CD4-positive, alpha-beta memory T cell (primary cell): ENCODE results near the gene ALDH1B1. TPM values are rescaled to one million over a fixed set of nuclear protein-coding genes. Genes with fewer than 3 reads are reported as not detected.

ENCODE experiments used
- CTCF ChIA-PET: fragments of 350-600 bp; sonication (Branson Sonifier 250); formaldehyde crosslinking; loops from one replicate; lab custom pipeline; 2021; ENCODE audit warnings: inconsistent platforms; ENCODE audit not compliant: partially characterized antibody; lab: Charles Lee
- POLR2A ChIA-PET: fragments of 350-600 bp; sonication (Branson Sonifier 250); formaldehyde crosslinking; loops from one replicate; lab custom pipeline; 2021; ENCODE audit not compliant: partially characterized antibody; lab: Charles Lee
- DNase-seq, 5 donors: peaks; one replicate each; pipeline versions ENCODE4 v3.0.0 to v3.0.0-alpha.2; 2020 to 2022; ENCODE audit warnings: mixed read lengths in 1 of 5
- H3K27ac ChIP-seq: one replicate; pipeline ENCODE4 v1.7.0; 2013; ENCODE audit warnings: low read depth, low read length
- H3K27me3 ChIP-seq: 2 replicates; pipeline ENCODE4 v1.7.0; 2013; ENCODE audit warnings: mild to moderate bottlenecking, low read length, moderate library complexity; ENCODE audit not compliant: insufficient read depth
- H3K36me3 ChIP-seq: 2 replicates; pipeline ENCODE4 v1.7.0; 2013; ENCODE audit warnings: mild to moderate bottlenecking, low read length, moderate library complexity; ENCODE audit not compliant: insufficient read depth
- H3K4me1 ChIP-seq: 2 replicates; pipeline ENCODE4 v1.7.0; 2013; ENCODE audit warnings: mild to moderate bottlenecking, low read length, moderate library complexity; ENCODE audit not compliant: insufficient read depth
- H3K4me3 ChIP-seq, 2 donors: one replicate each; pipeline ENCODE4 v1.7.0; 2013; ENCODE audit warnings: low read length in 2 of 2, mild to moderate bottlenecking in 1 of 2
- H3K9me3 ChIP-seq, 2 donors: one replicate each; pipeline ENCODE4 v1.7.0; 2013; ENCODE audit warnings: low read length in 2 of 2, control low read depth in 1 of 2; ENCODE audit not compliant: control insufficient read depth in 1 of 2
- H3K27ac Mint-ChIP-seq, 7 donors: one replicate each; pipeline ENCODE4 v1.8.0; 2020 to 2021; ENCODE audit warnings: mixed read lengths in 7 of 7, mild to moderate bottlenecking in 6 of 7, inconsistent platforms in 3 of 7, moderate library complexity in 3 of 7
- H3K27me3 Mint-ChIP-seq, 2 donors: one replicate each; pipeline ENCODE4 v1.8.0; 2020 to 2021; ENCODE audit warnings: mixed read lengths in 2 of 2
- H3K36me3 Mint-ChIP-seq, 2 donors: one replicate each; pipeline ENCODE4 v1.8.0; 2020 to 2021; ENCODE audit warnings: mixed read lengths in 2 of 2, inconsistent platforms in 1 of 2, mild to moderate bottlenecking in 1 of 2
- H3K4me1 Mint-ChIP-seq, 4 donors: one replicate each; pipeline ENCODE4 v1.8.0; 2020 to 2021; ENCODE audit warnings: mixed read lengths in 4 of 4, mild to moderate bottlenecking in 1 of 4
- H3K4me3 Mint-ChIP-seq, 8 donors: one replicate each; pipeline ENCODE4 v1.8.0; 2020 to 2021; ENCODE audit warnings: mixed read lengths in 8 of 8, mild to moderate bottlenecking in 7 of 8, moderate library complexity in 6 of 8, inconsistent platforms in 3 of 8
- H3K9me3 Mint-ChIP-seq, 8 donors: one replicate each; pipeline ENCODE4 v1.8.0; 2020 to 2021; ENCODE audit warnings: mixed read lengths in 8 of 8, mild to moderate bottlenecking in 5 of 8, inconsistent platforms in 3 of 8, moderate library complexity in 1 of 8
- intact Hi-C: fragments of 100-400 bp; cut with micrococcal nuclease; formaldehyde crosslinking; loops from one replicate; pipeline ENCODE4 v1.15.1; 2023
- polyA plus RNA-seq, 2 donors: library from polyadenylated mRNA; unstranded; fragments of 300-500 nt; fragmentation: Illumina TruSeq; gene quantifications; one replicate each; pipeline ENCODE4 v1.2.3, GENCODE V29; 2021
- total RNA-seq, 2 experiments: library from RNA; stranded (reverse); gene quantifications; one replicate each; pipeline ENCODE4 v1.2.3, GENCODE V29; 2021

ALDH1B1 gene
- total and polyA plus RNA-seq, 4 experiments from 2014 or later: 3.6 to 10.5 (median 7.3) TPM

GRCh38 chr9:38362852-38363588 lies 29.5 kb upstream of the ALDH1B1 start:
- Mint-ChIP-seq H3K4me1 (peaks cover 2 to 6% (median 4%) of the 10 kb centered on the region in 4 donors), H3K27me3 (peaks cover 1 to 4% of the 10 kb centered on the region in 2 donors), H3K4me3 (peak overlapping the region in 7 of 8 donors; percentile 41 to 73 (median 66)), H3K9me3 (no peaks in the 10 kb centered on the region), H3K27ac (peak overlapping the region in 4 of 7 donors; percentile 10 to 53 (median 48)), H3K36me3 (no peaks in the 10 kb centered on the region)
- DNase-seq: peak in 4 of 5 donors; percentile 15 to 30 (median 24)
- no peaks in the 10 kb centered on the region for H3K4me1 ChIP-seq
- no peaks in the 10 kb centered on the region for H3K27me3 ChIP-seq
- no peak overlapping the region for H3K4me3 ChIP-seq
- intact Hi-C loops: loop anchor here (1.0 to 2.0 kb wide), 2 partner anchors 274 to 450 kb away; no protein-coding TSS in a partner anchor
- CTCF ChIA-PET: interaction anchor here (1.1 to 1.3 kb wide), 3 partner anchors 275 to 454 kb away, joined by 3 to 5 read pairs (median 5); no protein-coding TSS in a partner anchor
- POLR2A ChIA-PET: no interaction called here
- no peaks in the 10 kb centered on the region for H3K9me3 ChIP-seq
- no peaks in the 10 kb centered on the region for H3K36me3 ChIP-seq
- H3K27ac ChIP-seq: no peak overlapping the region

DNA sequence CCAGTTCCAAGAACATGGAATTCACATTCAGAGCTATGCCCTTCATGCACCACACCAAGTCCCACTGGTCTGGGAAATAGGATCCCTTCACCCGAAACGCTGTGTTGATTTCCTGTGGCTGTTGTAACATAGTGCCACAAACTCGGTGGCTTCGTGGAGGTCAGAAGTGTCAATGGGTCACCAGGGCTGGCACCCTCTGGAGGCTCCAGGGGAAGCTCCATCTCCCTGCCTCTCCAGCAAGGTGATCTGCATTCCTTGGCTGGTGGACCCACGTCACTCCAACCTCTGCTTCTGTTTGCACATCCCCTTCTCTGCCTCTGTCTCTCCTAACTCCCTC lies 28.9 kb upstream of the ALDH1B1 start:
- H3K9me3 Mint-ChIP-seq: no peaks in the 10 kb centered on the region
- no peaks in the 10 kb centered on the region for H3K36me3 ChIP-seq
- no peak overlapping the region for H3K4me3 Mint-ChIP-seq
- no peaks in the 10 kb centered on the region for H3K9me3 ChIP-seq
- H3K27me3 ChIP-seq: no peaks in the 10 kb centered on the region
- no peak overlapping the region for H3K27ac ChIP-seq
- intact Hi-C loops: loop anchor here (1.0 to 2.0 kb wide), 2 partner anchors 275 to 450 kb away; no protein-coding TSS in a partner anchor
- DNase-seq: no peak
- no peak overlapping the region for H3K4me3 ChIP-seq
- peaks cover 1 to 4% of the 10 kb centered on the region in 2 donors for H3K27me3 Mint-ChIP-seq
- ChIA-PET CTCF (interaction anchor here (1.1 to 1.3 kb wide), 3 partner anchors 275 to 455 kb away, joined by 3 to 5 read pairs (median 5); no protein-coding TSS in a partner anchor), POLR2A (no interaction called here)
- peak overlapping the region in 2 of 7 donors; percentile 19 to 42 for H3K27ac Mint-ChIP-seq
- no peaks in the 10 kb centered on the region for H3K36me3 Mint-ChIP-seq
- peaks cover 2 to 6% (median 4%) of the 10 kb centered on the region in 4 donors for H3K4me1 Mint-ChIP-seq
- H3K4me1 ChIP-seq: no peaks in the 10 kb centered on the region

- intact Hi-C loops: no loop called here
- Mint-ChIP-seq H3K4me3 (no peak overlapping the region), H3K27ac (no peak overlapping the region), H3K27me3 (peaks cover 3 to 6% of the 10 kb centered on the region in 2 donors), H3K9me3 (no peaks in the 10 kb centered on the region), H3K36me3 (no peaks in the 10 kb centered on the region), H3K4me1 (peaks cover under 1 to 4% (median 3%) of the 10 kb centered on the region in 4 donors)
- Histone ChIP-seq H3K27me3 (no peaks in the 10 kb centered on the region), H3K27ac (no peak overlapping the region), H3K4me3 (no peak overlapping the region), H3K36me3 (no peaks in the 10 kb centered on the region), H3K9me3 (no peaks in the 10 kb centered on the region), H3K4me1 (no peaks in the 10 kb centered on the region)
- no peak for DNase-seq
- CTCF ChIA-PET: interaction anchor here (1.2 kb wide), 1 partner anchor 64 kb away, joined by 3 read pairs; no protein-coding TSS in a partner anchor
- POLR2A ChIA-PET: no interaction called here
These were observed 24.6 kb upstream of the ALDH1B1 start for GRCh38 chr9:38367898-38368297.

- no peak for DNase-seq
- no peaks in the 10 kb centered on the region for H3K36me3 ChIP-seq
- POLR2A ChIA-PET: no interaction called here
- no peak overlapping the region for H3K4me3 ChIP-seq
- Mint-ChIP-seq H3K4me3 (no peak overlapping the region), H3K4me1 (no peaks in the 10 kb centered on the region), H3K9me3 (no peaks in the 10 kb centered on the region), H3K36me3 (no peaks in the 10 kb centered on the region), H3K27me3 (peaks cover 0 to 4% of the 10 kb centered on the region in 2 donors), H3K27ac (no peak overlapping the region)
- no peaks in the 10 kb centered on the region for H3K4me1 ChIP-seq
- H3K27ac ChIP-seq: no peak overlapping the region
- H3K27me3 ChIP-seq: no peaks in the 10 kb centered on the region
- CTCF ChIA-PET: interaction anchor here (1.2 kb wide), 1 partner anchor 64 kb away, joined by 3 read pairs; no protein-coding TSS in a partner anchor
- H3K9me3 ChIP-seq: no peaks in the 10 kb centered on the region
- intact Hi-C loops: no loop called here
These were observed 23.8 kb upstream of the ALDH1B1 start for GRCh38 chr9:38368731-38369130.

DNA sequence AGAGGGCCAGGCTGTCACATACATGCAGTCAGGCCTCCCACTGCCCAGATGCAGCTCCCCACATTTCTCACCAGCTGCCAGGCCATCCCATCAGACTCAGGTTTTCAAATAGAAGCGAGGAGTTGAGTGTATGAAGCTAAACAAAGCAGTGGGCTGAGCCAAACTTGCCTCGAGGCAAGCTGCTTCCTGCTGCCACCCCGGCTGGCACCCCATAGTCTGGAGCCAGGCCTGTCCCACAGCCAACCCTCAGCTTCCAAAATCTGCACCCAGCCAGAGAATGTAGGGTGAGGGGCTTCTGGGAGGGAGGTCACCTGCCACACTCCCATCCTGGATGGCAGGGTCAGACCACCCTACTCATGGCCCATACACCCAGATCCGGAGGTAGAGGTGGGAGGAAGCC lies 22.3 kb upstream of the ALDH1B1 start:
- Mint-ChIP-seq H3K27ac (no peak overlapping the region), H3K4me1 (no peaks in the 10 kb centered on the region), H3K4me3 (no peak overlapping the region), H3K9me3 (no peaks in the 10 kb centered on the region), H3K27me3 (peaks cover 2 to 4% of the 10 kb centered on the region in 2 donors), H3K36me3 (no peaks in the 10 kb centered on the region)
- Histone ChIP-seq H3K36me3 (no peaks in the 10 kb centered on the region), H3K4me1 (no peaks in the 10 kb centered on the region), H3K27ac (no peak overlapping the region), H3K9me3 (no peaks in the 10 kb centered on the region), H3K27me3 (no peaks in the 10 kb centered on the region), H3K4me3 (no peak overlapping the region)
- CTCF ChIA-PET: no interaction called here
- POLR2A ChIA-PET: no interaction called here
- intact Hi-C loops: loop anchor here (5.0 kb wide), 2 partner anchors 62 to 302 kb away; no protein-coding TSS in a partner anchor
- no peak for DNase-seq

DNA sequence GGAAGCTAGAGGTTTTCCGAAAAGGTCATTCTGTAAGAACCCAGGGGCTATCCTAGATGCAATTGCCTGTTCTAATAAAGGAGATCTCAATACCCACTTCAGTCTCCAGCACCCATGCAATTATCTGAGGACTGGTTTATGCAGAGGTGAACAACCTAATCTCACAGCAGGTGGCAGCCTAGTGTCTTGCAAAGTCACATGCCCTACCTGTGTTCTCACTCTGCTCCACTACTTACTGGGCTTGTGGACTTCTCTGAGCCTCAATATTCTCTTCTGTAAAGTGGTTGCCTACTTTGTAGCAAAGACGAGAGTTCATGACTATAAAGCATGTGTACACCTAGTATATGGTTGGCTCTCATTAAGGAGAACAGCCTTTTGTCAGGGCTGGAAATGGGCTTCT lies 21.0 kb upstream of the ALDH1B1 start:
- ChIA-PET POLR2A (no interaction called here), CTCF (no interaction called here)
- Mint-ChIP-seq H3K27me3 (peaks cover 2 to 4% of the 10 kb centered on the region in 2 donors), H3K9me3 (no peaks in the 10 kb centered on the region), H3K27ac (peak overlapping the region in 1 of 7 donors; percentile 19), H3K36me3 (no peaks in the 10 kb centered on the region), H3K4me1 (no peaks in the 10 kb centered on the region), H3K4me3 (no peak overlapping the region)
- intact Hi-C loops: loop anchor here (5.0 kb wide), 2 partner anchors 61 to 301 kb away; no protein-coding TSS in a partner anchor
- H3K36me3 ChIP-seq: no peaks in the 10 kb centered on the region
- no peak overlapping the region for H3K27ac ChIP-seq
- H3K4me3 ChIP-seq: no peak overlapping the region
- H3K4me1 ChIP-seq: no peaks in the 10 kb centered on the region
- peak in 4 of 5 donors; percentile 16 to 38 (median 30) for DNase-seq
- no peaks in the 10 kb centered on the region for H3K9me3 ChIP-seq
- no peaks in the 10 kb centered on the region for H3K27me3 ChIP-seq
